ENCODE measurements around the gene RIC8B. TPM values are rescaled to one million over a fixed set of nuclear protein-coding genes. Genes with fewer than 3 reads are reported as not detected.

RIC8B gene
- total RNA-seq, 2 experiments from 2014 or later: 8.7 to 9.1 TPM

GRCh38 chr12:106747973-106748436 lies 26.5 kb upstream of the RIC8B start:
- Mint-ChIP-seq H3K4me1 (peaks cover 25% of the 10 kb centered on the region), H3K36me3 (peaks cover 6% of the 10 kb centered on the region), H3K9me3 (peaks cover 5% of the 10 kb centered on the region), H3K27ac (peak overlapping the region; percentile 94), H3K27me3 (no peaks in the 10 kb centered on the region), H3K4me3 (peak overlapping the region; percentile 9)
- DNase-seq: no peak

- Mint-ChIP-seq H3K27me3 (no peaks in the 10 kb centered on the region), H3K4me1 (peaks cover 37% of the 10 kb centered on the region), H3K9me3 (peaks cover 5% of the 10 kb centered on the region), H3K27ac (no peak overlapping the region), H3K36me3 (peaks cover 8% of the 10 kb centered on the region), H3K4me3 (no peak overlapping the region)
- no peak for DNase-seq
Observed at GRCh38 chr12:106750524-106750923, 24.0 kb upstream of the RIC8B start.

- H3K36me3 Mint-ChIP-seq: peaks cover 8% of the 10 kb centered on the region
- peaks cover 5% of the 10 kb centered on the region for H3K9me3 Mint-ChIP-seq
- peaks cover 21% of the 10 kb centered on the region for H3K4me1 Mint-ChIP-seq
- peak overlapping the region; percentile 77 for H3K27ac Mint-ChIP-seq
- peak overlapping the region; percentile 44 for H3K4me3 Mint-ChIP-seq
- H3K27me3 Mint-ChIP-seq: no peaks in the 10 kb centered on the region
- DNase-seq: peak; percentile 49
Observed at GRCh38 chr12:106753526-106753925, 21.0 kb upstream of the RIC8B start.

- Mint-ChIP-seq H3K36me3 (peaks cover 8% of the 10 kb centered on the region), H3K4me3 (no peak overlapping the region), H3K27me3 (no peaks in the 10 kb centered on the region), H3K27ac (no peak overlapping the region), H3K4me1 (peaks cover 21% of the 10 kb centered on the region), H3K9me3 (peaks cover 5% of the 10 kb centered on the region)
- no peak for DNase-seq
Observed at GRCh38 chr12:106754331-106754730, 20.2 kb upstream of the RIC8B start.

- H3K4me1 Mint-ChIP-seq: peaks cover 31% of the 10 kb centered on the region
- H3K4me3 Mint-ChIP-seq: no peak overlapping the region
- H3K36me3 Mint-ChIP-seq: peaks cover 1% of the 10 kb centered on the region
- H3K27me3 Mint-ChIP-seq: no peaks in the 10 kb centered on the region
- no peaks in the 10 kb centered on the region for H3K9me3 Mint-ChIP-seq
- no peak for DNase-seq
- H3K27ac Mint-ChIP-seq: no peak overlapping the region
Observed at GRCh38 chr12:106757623-106758348, 16.7 kb upstream of the RIC8B start.

GRCh38 chr12:106758349-106759110 lies 16.0 kb upstream of the RIC8B start:
- no peaks in the 10 kb centered on the region for H3K9me3 Mint-ChIP-seq
- peaks cover 26% of the 10 kb centered on the region for H3K4me1 Mint-ChIP-seq
- no peaks in the 10 kb centered on the region for H3K36me3 Mint-ChIP-seq
- no peak for DNase-seq
- no peak overlapping the region for H3K4me3 Mint-ChIP-seq
- no peaks in the 10 kb centered on the region for H3K27me3 Mint-ChIP-seq
- no peak overlapping the region for H3K27ac Mint-ChIP-seq

- Mint-ChIP-seq H3K9me3 (no peaks in the 10 kb centered on the region), H3K27ac (peak overlapping the region; percentile 66), H3K4me3 (peak overlapping the region; percentile 45), H3K4me1 (peaks cover 18% of the 10 kb centered on the region), H3K36me3 (no peaks in the 10 kb centered on the region), H3K27me3 (no peaks in the 10 kb centered on the region)
- no peak for DNase-seq
Observed at GRCh38 chr12:106759526-106760183, 14.8 kb upstream of the RIC8B start.

- H3K36me3 Mint-ChIP-seq: no peaks in the 10 kb centered on the region
- no peaks in the 10 kb centered on the region for H3K27me3 Mint-ChIP-seq
- no peak for DNase-seq
- H3K27ac Mint-ChIP-seq: peak overlapping the region; percentile 66
- H3K4me3 Mint-ChIP-seq: peak overlapping the region; percentile 45
- no peaks in the 10 kb centered on the region for H3K9me3 Mint-ChIP-seq
- H3K4me1 Mint-ChIP-seq: peaks cover 18% of the 10 kb centered on the region
Observed at GRCh38 chr12:106760184-106760531, 14.3 kb upstream of the RIC8B start.

GRCh38 chr12:106764220-106764619 lies 10.3 kb upstream of the RIC8B start:
- no peak for DNase-seq
- H3K4me3 Mint-ChIP-seq: no peak overlapping the region
- peaks cover 39% of the 10 kb centered on the region for H3K4me1 Mint-ChIP-seq
- H3K27ac Mint-ChIP-seq: no peak overlapping the region
- H3K9me3 Mint-ChIP-seq: no peaks in the 10 kb centered on the region
- no peaks in the 10 kb centered on the region for H3K36me3 Mint-ChIP-seq
- no peaks in the 10 kb centered on the region for H3K27me3 Mint-ChIP-seq

- H3K27ac Mint-ChIP-seq: no peak overlapping the region
- no peak overlapping the region for H3K4me3 Mint-ChIP-seq
- no peaks in the 10 kb centered on the region for H3K27me3 Mint-ChIP-seq
- H3K4me1 Mint-ChIP-seq: peaks cover 37% of the 10 kb centered on the region
- H3K9me3 Mint-ChIP-seq: no peaks in the 10 kb centered on the region
- no peaks in the 10 kb centered on the region for H3K36me3 Mint-ChIP-seq
- no peak for DNase-seq
Observed at GRCh38 chr12:106764738-106765137, 9.7 kb upstream of the RIC8B start.

- peaks cover 24% of the 10 kb centered on the region for H3K4me1 Mint-ChIP-seq
- H3K36me3 Mint-ChIP-seq: no peaks in the 10 kb centered on the region
- no peaks in the 10 kb centered on the region for H3K9me3 Mint-ChIP-seq
- H3K27me3 Mint-ChIP-seq: no peaks in the 10 kb centered on the region
- H3K4me3 Mint-ChIP-seq: peak overlapping the region; percentile 15
- no peak for DNase-seq
- peak overlapping the region; percentile 36 for H3K27ac Mint-ChIP-seq
Observed at GRCh38 chr12:106766393-106766826, 8.1 kb upstream of the RIC8B start.

- no peaks in the 10 kb centered on the region for H3K36me3 Mint-ChIP-seq
- H3K4me1 Mint-ChIP-seq: peaks cover 24% of the 10 kb centered on the region
- no peak for DNase-seq
- H3K27ac Mint-ChIP-seq: peak overlapping the region; percentile 36
- no peaks in the 10 kb centered on the region for H3K27me3 Mint-ChIP-seq
- no peaks in the 10 kb centered on the region for H3K9me3 Mint-ChIP-seq
- peak overlapping the region; percentile 42 for H3K4me3 Mint-ChIP-seq
Observed at GRCh38 chr12:106767206-106767605, 7.3 kb upstream of the RIC8B start.

GRCh38 chr12:106767954-106768822 lies 6.3 kb upstream of the RIC8B start:
- no peaks in the 10 kb centered on the region for H3K27me3 Mint-ChIP-seq
- no peak for DNase-seq
- no peak overlapping the region for H3K4me3 Mint-ChIP-seq
- no peak overlapping the region for H3K27ac Mint-ChIP-seq
- H3K9me3 Mint-ChIP-seq: no peaks in the 10 kb centered on the region
- peaks cover 24% of the 10 kb centered on the region for H3K4me1 Mint-ChIP-seq
- no peaks in the 10 kb centered on the region for H3K36me3 Mint-ChIP-seq

- Mint-ChIP-seq H3K4me1 (peaks cover 22% of the 10 kb centered on the region), H3K27me3 (no peaks in the 10 kb centered on the region), H3K27ac (no peak overlapping the region), H3K4me3 (no peak overlapping the region), H3K9me3 (no peaks in the 10 kb centered on the region), H3K36me3 (no peaks in the 10 kb centered on the region)
- DNase-seq: no peak
Observed at GRCh38 chr12:106769078-106769477, 5.4 kb upstream of the RIC8B start.
